K562 (cell line): ENCODE measurements around the gene ZNF837. TPM values are rescaled to one million over a fixed set of nuclear protein-coding genes. Genes with fewer than 3 reads are reported as not detected.
A peak's percentile ranks its signal among the peaks of the same experiment; 100 is the strongest.

ENCODE experiments used
- ARID3B ChIP-seq: fragments of 250-450 bp; sonication (Bioruptor Pico); IDR thresholded peaks from 2 replicates; pipeline ENCODE4 v1.4.0; 2020; ENCODE audit warnings: borderline replicate concordance
- BACH1 ChIP-seq: fragments of 200-800 bp; sonication (Bioruptor generic); IDR thresholded peaks from 2 replicates; pipeline ENCODE4 v1.6.1; 2016; ENCODE audit warnings: missing genetic modification characterization, missing compliant biosample characterization
- CCAR2 ChIP-seq: fragments of 200-400 bp; formaldehyde crosslinking; IDR thresholded peaks from 2 replicates; pipeline ENCODE4 v1.6.1; 2017; ENCODE audit warnings: mild to moderate bottlenecking, low read depth, low read length
- ETS2 ChIP-seq: IDR thresholded peaks from 2 replicates; pipeline ENCODE4 v1.6.1; 2016; ENCODE audit warnings: borderline replicate concordance, missing genetic modification characterization, mild to moderate bottlenecking, moderate library complexity, missing compliant biosample characterization; ENCODE audit not compliant: poor library complexity, severe bottlenecking
- FOXM1 ChIP-seq, 2 experiments: fragments of 450-650 bp in 1 of 2; sonication (generic) in 1 of 2; formaldehyde crosslinking in 1 of 2; IDR thresholded peaks; 2 replicates each; pipeline versions ENCODE4 v1.6.1 to v1.9.0; 2017 to 2022; ENCODE audit warnings: low read depth in 2 of 2, mild to moderate bottlenecking in 2 of 2, missing genetic modification reagents in 1 of 2, moderate library complexity in 1 of 2
- FUS ChIP-seq: fragments of 200-400 bp; formaldehyde crosslinking; optimal IDR thresholded peaks from 2 replicates; pipeline ENCODE3; 2017; ENCODE audit warnings: low read depth, low read length
- GATAD2B ChIP-seq: fragments of 450-650 bp; IDR thresholded peaks from 2 replicates; pipeline ENCODE4 v1.6.1; 2017; ENCODE audit warnings: mild to moderate bottlenecking, borderline replicate concordance
- HDAC1 ChIP-seq, 2 experiments: fragments of 450-650 bp; IDR thresholded peaks; 2 replicates each; pipeline ENCODE4 v1.6.1; 2016 to 2017; ENCODE audit warnings: inconsistent platforms in 1 of 2, mild to moderate bottlenecking in 1 of 2, moderate library complexity in 1 of 2
- HDGF ChIP-seq: fragments of 450-650 bp; IDR thresholded peaks from 2 replicates; pipeline ENCODE4 v1.6.1; 2016
- HMGN3 ChIP-seq: IDR thresholded peaks from 2 replicates; pipeline ENCODE4 v1.6.1; 2011; ENCODE audit warnings: borderline replicate concordance, low read depth, mild to moderate bottlenecking, mixed read lengths, low read length; ENCODE audit not compliant: insufficient read length; ENCODE audit errors: extremely low read depth
- HNRNPUL1 ChIP-seq: fragments of 200-400 bp; formaldehyde crosslinking; IDR thresholded peaks from 2 replicates; pipeline ENCODE4 v1.6.1; 2017; ENCODE audit warnings: low read length
- KAT8 ChIP-seq: fragments of 450-650 bp; IDR thresholded peaks from 2 replicates; pipeline ENCODE4 v1.6.1; 2016; ENCODE audit warnings: low read depth, mild to moderate bottlenecking
- MCM5 ChIP-seq: fragments of 450-650 bp; IDR thresholded peaks from 2 replicates; pipeline ENCODE4 v1.6.1; 2016; ENCODE audit warnings: low read depth
- MECOM ChIP-seq: fragments of 250-450 bp; sonication (Bioruptor Pico); IDR thresholded peaks from 2 replicates; pipeline ENCODE4 v1.8.0; 2022; ENCODE audit warnings: inconsistent platforms
- NEUROD1 ChIP-seq: fragments of 150-350 bp; IDR thresholded peaks from 2 replicates; pipeline ENCODE4 v1.6.1; 2014; ENCODE audit warnings: borderline replicate concordance, low read length, low read depth; ENCODE audit not compliant: partially characterized antibody
- NUFIP1 ChIP-seq: fragments of 450-650 bp; IDR thresholded peaks from 2 replicates; pipeline ENCODE4 v1.6.1; 2018; ENCODE audit not compliant: partially characterized antibody
- PYGO2 ChIP-seq: fragments of 450-650 bp; IDR thresholded peaks from 2 replicates; pipeline ENCODE4 v1.6.1; 2016; ENCODE audit warnings: mild to moderate bottlenecking, missing genetic modification characterization, moderate library complexity, missing compliant biosample characterization
- SMARCA5 ChIP-seq: fragments of 450-650 bp; IDR thresholded peaks from 2 replicates; pipeline ENCODE4 v1.6.1; 2016
- TCF15 ChIP-seq: fragments of 250-450 bp; sonication (Bioruptor Pico); IDR thresholded peaks from 2 replicates; pipeline ENCODE4 v1.8.0; 2022; ENCODE audit warnings: moderate library complexity, mild to moderate bottlenecking, inconsistent platforms
- TRIM25 ChIP-seq: fragments of 450-650 bp; IDR thresholded peaks from 2 replicates; pipeline ENCODE4 v1.7.0; 2016; ENCODE audit warnings: borderline replicate concordance
- ZNF165 ChIP-seq: fragments of 250-450 bp; sonication (Bioruptor Pico); IDR thresholded peaks from 2 replicates; pipeline ENCODE4 v1.4.0; 2020; ENCODE audit warnings: borderline replicate concordance
- ZNF384 ChIP-seq: IDR thresholded peaks from 2 replicates; pipeline ENCODE4 v1.6.1; 2012; ENCODE audit warnings: low read depth, low read length, improper control_type of control experiment
- ZNF583 ChIP-seq: fragments of 250-450 bp; sonication (Bioruptor Pico); IDR thresholded peaks from 2 replicates; pipeline ENCODE4 v1.4.0; 2020
- polyA plus RNA-seq, 8 experiments: library from polyadenylated mRNA; depleted of rRNA in 4 of 8; stranded (reverse) in 5 of 8; unstranded in 3 of 8; fragments of >200 nt; fragmentation: Nextera tagmentation in 2 of 8; fragmentation: Illumina TruSeq in 1 of 8; extraction: Ambion mirVana in 2 of 8; extraction: Trizol in 1 of 8; gene quantifications; 2 replicates each; pipeline versions ENCODE4 v1.2.1 to v1.2.3, GENCODE V29; 2011 to 2014; ENCODE audit warnings: inconsistent platforms in 1 of 8, missing spikeins in 1 of 8
- total RNA-seq, 7 experiments: library from RNA; depleted of rRNA in 6 of 7; stranded (reverse); fragments of >200 nt in 6 of 7; fragmentation: Illumina TruSeq in 2 of 7; extraction: Trizol in 2 of 7; gene quantifications; 2 replicates each; pipeline versions ENCODE4 v1.2.1 to v1.2.3, GENCODE V29; 2011 to 2021; ENCODE audit warnings: low replicate concordance in 1 of 7
- TF ChIP-seq, protein P1 (sequence below): fragments of 250-450 bp; sonication (Bioruptor Pico); IDR thresholded peaks from 2 replicates; pipeline ENCODE4 v1.8.0; 2021; ENCODE audit warnings: borderline replicate concordance, mild to moderate bottlenecking, moderate library complexity; ENCODE audit not compliant: poor library complexity, severe bottlenecking

The ZNF837 gene
- total and polyA plus RNA-seq, 9 of the 15 experiments (the other 6 are each of a cell fraction or from before 2014, with no cell fraction given) = 0.11 to 2.1 (median 0.57) TPM; not detected in 4

GRCh38 chr19:58381460-58382212 is 806 bp upstream of the ZNF837 start (continued):
- TF ChIP-seq TCF15 (CRISPR knock-in tag) (no peak), ZNF165 (CRISPR knock-in tag) (no peak), HNRNPUL1 (no peak), MECOM (CRISPR knock-in tag) (no peak), NEUROD1 (no peak), HDGF (no peak), NUFIP1 (no peak), ETS2 (no peak), FUS (no peak), PYGO2 (tag) (no peak), BACH1 (tag) (no peak), TRIM25 (peak; percentile 61; the same call in 1 of the 2 replicates), FOXM1 (IDR thresholded peaks at IDR 0.05; ENCODE audit: low read depth) (no peak), FOXM1 (CRISPR knock-in tag; IDR thresholded peaks at IDR 0.05; ENCODE audit: low read depth) (no peak), SMARCA5 (peak; percentile 47), KAT8 (no peak), ARID3B (CRISPR knock-in tag) (no peak), HDAC1 (IDR thresholded peaks at IDR 0.05) (peak in 1 of 2 experiments; percentile 45; a peak in 2 of 4 replicates), ZNF583 (CRISPR knock-in tag) (no peak), GATAD2B (no peak), CCAR2 (no peak), HMGN3 (no peak), MCM5 (no peak), ZNF384 (no peak)
- TF ChIP-seq, protein P1, sequence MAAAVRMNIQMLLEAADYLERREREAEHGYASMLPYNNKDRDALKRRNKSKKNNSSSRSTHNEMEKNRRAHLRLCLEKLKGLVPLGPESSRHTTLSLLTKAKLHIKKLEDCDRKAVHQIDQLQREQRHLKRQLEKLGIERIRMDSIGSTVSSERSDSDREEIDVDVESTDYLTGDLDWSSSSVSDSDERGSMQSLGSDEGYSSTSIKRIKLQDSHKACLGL (CRISPR knock-in tag) = no peak
